Measurements from ENCODE around the gene TRMT61A.
"Not testable (repeated sequence)": the region's sequence is repeated elsewhere in the genome, so short reads cannot be mapped to it uniquely, and the experiment has no call there.

The TRMT61A gene

GRCh38 chr14:103509864-103510723 lies 18.9 kb upstream of the TRMT61A start:
- DNase-seq (ENCODE audit: low spot score): no peak

DNA sequence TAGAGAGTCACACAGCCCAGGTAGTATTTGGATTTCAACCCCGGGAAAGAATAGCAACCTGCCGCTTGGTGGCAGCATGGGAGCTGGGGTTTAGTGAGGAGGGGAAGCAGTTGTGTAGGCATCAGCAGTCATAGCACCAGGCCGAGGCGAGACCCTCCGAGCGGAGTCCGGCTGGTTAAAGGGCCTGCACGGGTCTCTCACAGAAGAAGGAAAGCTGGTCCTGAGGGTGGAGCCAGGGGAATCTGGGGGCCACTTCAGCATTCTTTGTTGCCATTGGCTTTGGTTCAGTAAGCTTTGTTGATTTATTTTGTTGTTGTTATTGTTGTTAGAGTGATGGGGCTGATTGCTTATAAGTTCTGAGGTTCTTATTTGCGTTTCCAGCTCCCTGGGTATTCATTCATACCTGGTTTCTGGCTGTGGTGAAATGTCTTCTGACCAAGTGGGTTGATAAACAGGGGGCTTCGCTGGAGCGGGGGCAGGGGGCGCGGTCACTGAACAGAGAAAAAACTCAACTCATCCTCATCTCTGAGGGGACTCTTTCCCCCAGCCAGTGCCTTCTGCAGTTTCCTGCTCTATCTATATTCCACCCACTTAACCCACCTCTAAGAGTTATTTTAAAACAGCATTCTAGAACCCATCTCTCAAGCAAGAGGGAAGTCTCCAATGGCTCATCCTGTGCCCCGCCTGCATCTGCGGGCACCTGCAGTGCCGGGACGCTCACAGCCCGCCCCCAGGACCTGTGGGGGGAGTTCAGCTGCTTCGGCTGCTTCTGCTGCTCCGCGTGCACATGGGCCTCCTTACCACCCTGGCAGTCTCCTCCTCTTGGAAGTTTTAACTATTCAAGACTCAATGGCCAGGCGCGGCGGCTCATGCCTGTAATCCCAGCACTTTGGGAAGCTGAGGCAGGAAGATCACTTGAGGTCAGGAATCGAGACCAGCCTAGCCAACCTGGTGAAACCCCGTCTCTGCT lies 18.0 kb upstream of the TRMT61A start:
- DNase-seq (ENCODE audit: low spot score): no peak

DNA sequence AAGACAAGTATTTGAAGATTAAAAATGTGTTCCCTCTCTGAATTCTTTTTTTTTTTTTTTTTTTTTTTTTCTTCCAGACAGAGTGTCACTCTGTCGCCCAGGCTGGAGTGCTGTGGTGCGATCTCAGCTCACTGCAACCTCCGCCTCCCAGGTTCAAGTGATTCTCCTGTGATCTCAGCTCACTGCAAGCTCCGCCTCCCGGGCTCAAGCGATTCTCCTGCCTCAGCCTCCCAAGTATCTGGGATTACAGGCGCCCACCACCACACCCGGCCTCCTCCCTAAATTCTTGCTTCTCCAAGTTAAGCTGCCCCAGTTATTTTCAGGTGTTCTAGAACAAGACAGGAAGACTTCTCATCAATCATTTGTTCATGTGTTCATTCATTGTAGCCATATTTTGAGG lies 16.8 kb upstream of the TRMT61A start:
- DNase-seq (ENCODE audit: low spot score): not testable (repeated sequence)

GRCh38 chr14:103512701-103513611 lies 16.0 kb upstream of the TRMT61A start:
- DNase-seq (ENCODE audit: low spot score): peak; percentile 84

DNA sequence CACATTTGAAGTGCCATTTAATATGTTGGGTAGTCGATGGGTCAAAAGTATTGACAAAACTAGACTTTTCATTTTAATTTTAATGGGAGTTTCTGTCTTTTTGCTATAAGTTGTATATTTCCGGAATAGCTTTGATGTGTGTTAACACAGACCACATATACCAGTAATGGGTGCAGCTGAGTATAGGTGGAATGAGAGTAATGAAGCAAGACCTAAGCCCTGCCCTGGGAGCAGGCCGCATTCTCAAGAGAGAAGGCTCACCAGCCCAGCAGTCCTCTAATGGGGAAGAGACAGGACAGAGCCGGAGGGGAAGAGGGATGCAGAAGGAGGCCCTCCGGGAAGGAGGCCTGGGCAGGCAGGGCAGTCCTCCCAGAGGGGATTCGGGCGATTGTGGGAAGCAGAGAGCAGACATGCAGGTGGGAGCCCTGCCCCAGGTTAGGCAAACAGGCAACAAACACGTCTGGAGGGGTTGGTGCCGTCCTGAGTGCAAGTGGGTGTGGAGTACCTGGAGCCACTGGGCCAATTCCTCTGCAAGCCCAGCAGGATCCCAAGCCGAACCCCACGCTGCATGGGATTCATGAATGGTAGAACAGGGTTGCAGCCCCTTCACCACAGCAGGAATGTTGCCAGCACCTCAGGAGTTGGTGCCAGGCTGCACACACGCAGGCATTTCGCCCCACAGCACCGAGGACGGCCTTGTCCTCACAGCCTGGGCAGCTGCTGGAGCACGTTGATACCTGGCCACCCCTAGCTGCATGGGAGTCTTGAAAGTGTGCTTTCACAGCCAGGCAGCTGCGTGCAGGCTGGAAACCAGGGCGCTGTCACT lies 14.2 kb upstream of the TRMT61A start:
- no peak for DNase-seq (ENCODE audit: low spot score)

DNA sequence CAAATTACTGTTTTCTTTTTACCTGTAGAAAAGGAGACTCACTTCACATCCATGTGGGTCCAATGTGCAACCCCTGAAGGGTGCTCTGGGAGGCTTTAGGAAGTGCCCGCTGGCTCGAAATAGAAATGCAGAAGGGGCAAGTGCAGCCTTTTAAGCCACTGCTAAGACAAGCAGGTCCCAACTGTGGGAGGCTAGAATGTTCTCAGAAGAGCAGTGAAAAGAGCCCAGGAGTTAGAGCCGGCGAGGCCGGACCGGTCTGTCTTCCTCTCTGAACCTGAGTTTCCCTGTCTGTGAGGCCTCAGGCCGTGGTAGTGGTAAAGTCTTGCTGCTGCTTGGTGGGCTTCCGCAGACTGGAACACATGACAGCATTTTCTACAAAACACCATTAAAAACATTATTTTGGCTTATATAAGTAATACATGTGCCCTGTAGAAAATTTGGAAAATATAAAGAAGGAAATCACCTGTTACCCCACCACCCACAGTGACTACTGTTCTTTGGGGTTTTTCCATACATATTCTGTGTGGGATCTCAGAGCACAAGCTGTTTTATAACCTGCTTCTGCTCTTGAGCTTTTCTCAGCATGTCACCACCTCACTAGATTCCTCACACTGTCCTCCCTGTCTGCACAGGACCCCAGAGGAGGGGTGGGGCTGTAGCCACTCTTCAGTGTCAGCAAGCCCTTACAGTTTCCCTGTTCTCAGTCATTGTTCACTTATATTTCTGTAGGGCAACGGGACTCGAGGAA lies 12.4 kb upstream of the TRMT61A start:
- peak; percentile 54 for DNase-seq (ENCODE audit: low spot score)

GRCh38 chr14:103517174-103517566 lies 11.8 kb upstream of the TRMT61A start:
- no peak for DNase-seq (ENCODE audit: low spot score)

DNA sequence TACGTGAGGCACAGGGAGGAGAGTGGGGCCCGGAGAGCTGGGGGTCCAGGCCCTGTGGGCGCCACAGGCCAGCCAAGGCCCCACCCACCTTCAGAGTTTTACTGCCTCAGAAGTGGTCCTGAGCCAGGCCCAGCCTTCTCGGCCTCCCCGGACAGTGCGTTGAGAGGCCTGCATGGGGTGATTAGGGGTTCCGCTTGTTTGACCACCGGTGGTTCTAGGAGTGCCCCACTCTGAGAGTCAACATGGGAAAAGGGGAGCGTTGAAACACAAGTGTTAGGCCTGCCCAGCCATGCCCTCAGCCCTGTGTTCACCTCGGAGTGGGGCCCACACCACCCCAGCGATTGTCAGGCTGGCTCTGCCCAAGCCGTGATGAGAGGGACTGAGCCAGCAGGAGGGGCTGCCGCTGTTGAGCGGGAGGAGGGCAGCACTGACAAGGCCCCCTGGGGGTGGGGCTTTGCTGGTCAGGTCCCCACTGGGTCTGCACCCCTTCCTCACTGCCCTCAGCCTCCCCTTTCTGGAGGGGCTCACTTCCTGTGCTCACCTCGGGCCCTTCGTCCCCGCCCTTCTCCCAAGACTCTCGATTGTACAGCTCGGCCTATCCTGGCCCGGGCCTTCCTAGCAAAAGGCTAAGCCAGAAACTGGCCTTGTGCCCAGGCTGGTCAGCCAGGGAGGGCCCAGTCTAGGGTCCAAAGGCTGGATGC lies 11.1 kb upstream of the TRMT61A start:
- peak; percentile 54 for DNase-seq (ENCODE audit: low spot score)

DNA sequence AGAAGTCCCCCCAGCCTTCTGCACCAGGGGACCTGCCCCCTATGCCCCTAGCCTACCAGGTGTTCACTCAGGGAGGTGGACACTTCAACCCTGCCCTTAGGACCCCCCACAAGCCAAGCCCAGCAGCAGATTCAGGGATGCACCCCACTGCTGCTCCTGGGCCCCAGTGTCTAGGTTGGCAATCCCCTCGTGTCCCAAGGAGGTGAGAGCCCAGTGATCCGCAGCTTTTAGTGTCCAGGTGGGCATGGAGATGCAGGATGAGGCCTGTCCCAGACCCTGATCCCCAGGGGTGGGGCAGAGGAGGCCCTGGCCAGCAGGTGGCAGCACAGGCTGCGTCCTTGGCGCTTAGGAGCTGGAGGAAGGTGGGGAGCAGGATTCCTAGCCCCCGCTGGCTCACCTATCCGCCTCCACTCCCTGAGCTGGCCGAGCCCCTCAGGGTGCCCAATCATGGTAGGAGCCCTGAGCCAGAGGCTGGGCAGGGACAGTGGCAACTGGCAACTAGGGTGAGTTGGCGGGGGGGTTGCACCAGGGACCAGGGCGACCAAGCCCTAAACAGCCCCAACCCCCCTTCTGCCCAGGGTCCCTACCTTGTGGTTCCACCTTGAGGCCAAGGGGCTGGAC lies 10.5 kb upstream of the TRMT61A start:
- peak; percentile 73 for DNase-seq (ENCODE audit: low spot score)

- DNase-seq (ENCODE audit: low spot score): peak; percentile 72
These were observed 9.8 kb upstream of the TRMT61A start for GRCh38 chr14:103519043-103519836.

DNA sequence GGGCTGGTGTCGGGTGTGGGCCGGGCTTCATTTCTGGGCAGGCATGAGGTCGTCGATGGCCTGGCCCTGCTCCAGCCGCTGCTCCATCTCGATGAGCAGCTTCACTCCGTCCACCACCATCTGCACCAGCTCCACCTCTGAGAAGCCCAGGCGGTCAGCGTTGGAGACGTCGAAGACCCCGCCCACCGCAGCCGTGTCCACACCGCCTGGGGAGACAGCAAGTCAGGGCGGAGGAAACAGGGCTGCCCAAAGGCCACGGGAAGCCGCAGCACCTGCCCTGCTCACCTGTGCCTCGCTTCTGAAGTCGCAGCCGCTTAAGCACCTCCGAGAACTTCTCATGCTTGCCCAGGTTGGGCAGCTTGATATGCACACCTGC lies 9.2 kb upstream of the TRMT61A start:
- DNase-seq (ENCODE audit: low spot score): peak; percentile 46

DNA sequence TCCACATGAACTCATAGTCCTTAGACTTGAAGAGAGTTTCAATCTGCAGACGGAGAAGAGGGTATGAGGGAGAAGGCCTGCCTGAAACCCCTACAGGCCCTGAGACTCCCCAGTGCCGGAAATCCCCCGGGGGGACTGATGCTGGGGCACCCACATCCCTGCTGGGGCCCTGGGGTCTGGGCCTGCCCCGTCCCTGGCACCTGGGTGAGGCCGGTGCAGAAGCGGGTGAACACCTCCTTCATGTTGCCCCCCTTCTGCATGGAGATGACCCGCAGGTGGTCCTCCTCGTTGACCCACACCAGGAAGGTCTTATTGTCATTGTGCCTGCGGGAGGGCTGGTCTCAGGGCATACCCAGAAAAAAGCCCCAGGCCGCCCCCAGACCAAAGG lies 8.7 kb upstream of the TRMT61A start:
- DNase-seq (ENCODE audit: low spot score): no peak

DNA sequence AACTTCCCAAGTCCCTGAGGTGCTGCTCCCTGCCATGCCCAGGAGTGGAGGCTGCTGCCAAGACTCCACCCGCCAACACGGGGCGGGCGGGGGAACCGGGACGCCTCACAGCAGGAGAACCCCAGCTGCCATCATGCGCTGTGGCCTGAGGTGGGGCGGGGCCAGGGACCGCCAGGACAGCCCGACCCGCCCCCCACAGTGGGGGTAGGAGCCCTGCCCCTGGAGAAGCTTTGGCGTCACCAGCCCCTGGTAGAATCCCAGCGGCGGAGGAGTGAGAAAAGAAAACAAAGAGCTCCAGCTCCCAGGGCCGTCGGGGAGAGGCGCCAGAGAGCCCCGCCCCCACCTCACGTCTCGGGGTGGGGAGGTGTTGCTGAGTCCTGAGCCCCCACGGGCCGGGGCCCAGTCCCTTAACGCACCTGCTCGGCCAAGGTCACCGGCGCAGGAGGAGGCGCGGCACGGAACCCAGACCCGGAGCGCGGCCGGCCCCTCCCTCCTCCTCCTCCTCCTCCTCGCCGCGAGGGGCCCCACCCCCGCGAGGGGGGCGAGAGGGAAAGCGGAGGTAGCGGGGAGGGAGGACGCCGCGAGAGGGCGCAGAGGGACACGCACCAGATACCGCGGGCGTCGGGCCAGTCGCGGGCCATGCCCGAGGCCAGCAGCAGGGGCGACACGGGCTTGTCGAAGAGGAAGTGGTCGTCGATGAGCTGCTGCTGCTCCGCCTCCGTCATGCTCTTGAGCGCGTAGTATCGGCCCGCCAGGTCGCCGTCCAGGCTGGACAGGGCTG lies 8.1 kb upstream of the TRMT61A start:
- DNase-seq (ENCODE audit: low spot score): peak; percentile 69

- DNase-seq (ENCODE audit: low spot score): no peak
These were observed 7.5 kb upstream of the TRMT61A start for GRCh38 chr14:103521438-103521950.

DNA sequence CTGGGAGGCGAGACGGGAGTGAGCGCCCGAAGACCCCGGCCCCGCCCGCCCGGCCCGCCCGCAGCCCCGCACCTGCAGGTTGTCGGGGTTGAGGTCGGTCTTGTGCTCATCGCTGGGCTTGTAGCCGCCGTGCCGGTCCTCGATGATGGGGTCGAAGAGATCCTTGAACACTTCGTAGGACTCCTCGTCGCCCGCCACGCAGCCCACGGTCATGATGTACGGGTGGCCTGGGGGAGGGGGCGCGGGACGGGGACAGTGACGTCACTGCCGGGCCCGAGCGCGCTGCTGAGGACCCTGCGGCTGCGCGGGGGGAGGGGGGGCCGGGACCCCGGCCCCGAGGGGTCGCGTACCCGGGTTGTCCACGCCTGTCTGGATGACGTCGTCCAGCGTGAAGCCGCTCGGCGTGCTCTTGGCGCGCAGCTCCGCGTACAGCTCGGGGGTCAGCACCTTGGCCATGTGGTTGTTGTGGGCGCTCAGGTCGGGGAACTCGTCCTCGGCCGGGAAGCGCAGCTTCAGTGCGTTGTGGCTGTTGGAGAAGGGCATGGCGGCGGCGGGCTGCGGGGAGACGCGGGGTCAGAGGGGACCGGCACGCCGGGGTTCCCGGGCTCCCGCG lies 6.9 kb upstream of the TRMT61A start:
- DNase-seq (ENCODE audit: low spot score): no peak

- DNase-seq (ENCODE audit: low spot score): peak; percentile 87
These were observed 6.1 kb upstream of the TRMT61A start, which contains the start of gene CKB for GRCh38 chr14:103522649-103523574. Gene CKB (minus strand): TSS chr14:103522830. CDS start chr14:103522493, 337 bp downstream.
